ENCODE results near the gene TNRC6B.

GRCh38 chr22:40385036-40385782 lies 207.5 kb downstream of the TNRC6B start:
- TF ChIP-seq CTCF (IDR thresholded peaks at IDR 0.05) (no peak), EZH2 (IDR thresholded peaks at IDR 0.05) (no peak)

Measured in neural progenitor cell (in vitro differentiated cells).